Measurements from ENCODE around the gene RPS14. TPM values are rescaled to one million over a fixed set of nuclear protein-coding genes. Genes with fewer than 3 reads are reported as not detected.
"Not testable (repeated sequence)": the region's sequence is repeated elsewhere in the genome, so short reads cannot be mapped to it uniquely, and the experiment has no call there.

Gene RPS14
- total RNA-seq, 1 donor from 2014 or later, result 1,931 TPM

GRCh38 chr5:150447188-150447587, 2.4 kb downstream of the RPS14 start:
- intact Hi-C loops (cut with micrococcal nuclease), result loop anchor here (5.0 kb wide), 1 partner anchor 805 kb away; the partner anchor contains the start of gene GM2A

DNA sequence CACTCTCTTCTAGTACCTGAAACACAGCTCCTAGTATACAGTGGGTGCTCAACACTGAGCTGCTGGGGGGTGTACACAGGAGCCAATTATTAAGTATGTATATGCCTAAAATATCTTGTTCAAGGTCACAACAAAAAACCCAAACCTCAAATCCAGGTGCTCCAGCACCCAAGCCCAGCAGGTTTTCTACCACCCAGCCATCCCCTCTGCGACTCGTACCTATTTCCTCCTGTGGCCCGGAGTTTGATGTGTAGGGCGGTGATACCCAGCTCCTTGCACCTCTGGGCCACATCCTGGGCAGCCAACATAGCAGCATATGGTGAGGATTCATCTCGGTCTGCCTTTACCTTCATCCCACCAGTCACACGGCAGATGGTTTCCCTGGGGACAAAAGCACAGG, 3.0 kb downstream of the RPS14 start:
- intact Hi-C loops (cut with micrococcal nuclease), result loop anchor here (5.0 kb wide), 1 partner anchor 806 kb away; the partner anchor contains the start of gene GM2A

DNA sequence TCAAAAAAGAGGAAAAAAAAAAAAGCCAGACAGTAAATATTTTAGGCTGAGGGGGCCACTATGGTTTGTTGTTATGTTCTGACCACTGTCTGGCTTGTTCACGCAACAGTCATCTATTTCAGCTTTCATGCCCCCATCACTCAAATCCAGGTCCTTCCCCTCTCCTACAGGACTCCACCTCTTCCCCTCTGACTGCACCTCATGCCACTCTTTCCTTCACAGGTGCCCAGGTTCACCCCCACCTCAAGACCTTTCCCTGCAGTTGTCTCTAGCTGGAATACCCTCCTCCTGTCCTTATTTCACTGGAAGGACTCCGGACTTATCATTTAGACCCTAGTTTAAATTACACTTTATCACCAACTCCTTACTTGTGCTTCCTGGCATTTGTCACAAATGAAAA, 3.5 kb downstream of the RPS14 start:
- intact Hi-C loops (cut with micrococcal nuclease), result loop anchor here (5.0 kb wide), 1 partner anchor 806 kb away; the partner anchor contains the start of gene GM2A

GRCh38 chr5:150444770-150445169, 4.8 kb downstream of the RPS14 start:
- intact Hi-C loops (cut with micrococcal nuclease), result loop anchor here (5.0 kb wide), 1 partner anchor 808 kb away; the partner anchor contains the start of gene GM2A

DNA sequence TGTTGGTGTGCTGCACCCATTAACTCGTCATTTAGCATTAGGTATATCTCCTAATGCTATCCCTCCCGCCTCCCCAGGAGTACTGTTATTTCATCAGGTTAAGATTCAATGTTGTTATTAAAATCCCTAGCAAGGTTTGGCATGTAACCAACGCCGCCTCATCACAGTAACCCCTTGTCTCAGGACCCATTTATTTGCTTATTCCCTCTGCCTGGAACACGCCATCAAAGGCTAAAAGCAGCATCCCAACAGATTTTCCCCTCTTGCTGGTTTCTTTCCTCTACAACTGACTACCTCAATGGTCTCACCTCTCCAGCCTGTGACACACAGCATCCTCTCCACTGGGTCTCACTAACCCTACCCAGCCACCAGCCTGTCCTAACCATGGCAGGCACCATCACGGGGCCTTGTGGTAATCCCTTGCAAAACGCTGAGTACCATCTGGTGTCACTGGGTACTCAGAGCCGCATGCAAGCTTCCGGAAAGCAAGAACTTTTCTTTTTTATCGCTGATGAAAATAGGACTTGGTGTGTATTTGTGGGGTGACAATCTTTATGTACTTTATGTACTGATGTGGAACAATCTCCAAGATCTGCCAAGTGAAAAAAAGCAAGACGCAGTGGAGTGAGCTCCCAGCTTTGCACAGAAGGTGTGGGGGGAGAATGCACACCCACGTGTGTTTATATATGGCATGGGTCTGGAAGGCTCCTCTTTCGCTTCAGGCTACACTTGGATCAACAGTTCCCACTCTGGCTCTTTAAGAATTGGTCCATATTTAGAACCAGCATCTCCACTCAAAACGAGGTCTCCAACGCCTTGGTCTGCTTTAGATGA, 6.1 kb downstream of the RPS14 start:
- intact Hi-C loops (cut with micrococcal nuclease), result no loop called here

DNA sequence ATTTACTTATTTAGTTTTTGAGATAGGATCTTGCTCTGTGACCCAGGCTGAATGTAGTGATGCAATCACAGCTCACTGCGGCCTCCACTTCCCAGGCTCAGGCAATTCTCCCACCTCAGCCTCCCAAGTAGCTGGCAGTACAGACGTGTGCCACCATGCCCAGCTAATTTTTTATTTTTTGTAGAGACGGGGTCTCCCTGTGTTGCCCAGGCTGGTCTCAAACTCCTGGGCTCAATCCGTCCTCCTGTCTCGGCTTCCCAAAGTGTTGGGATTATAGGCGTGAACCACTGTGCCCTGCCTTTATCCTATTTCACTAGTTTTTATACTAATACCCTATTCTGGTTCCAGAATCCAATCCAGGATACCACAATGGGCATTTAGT, 6.8 kb downstream of the RPS14 start:
- intact Hi-C loops (cut with micrococcal nuclease), result no loop called here

DNA sequence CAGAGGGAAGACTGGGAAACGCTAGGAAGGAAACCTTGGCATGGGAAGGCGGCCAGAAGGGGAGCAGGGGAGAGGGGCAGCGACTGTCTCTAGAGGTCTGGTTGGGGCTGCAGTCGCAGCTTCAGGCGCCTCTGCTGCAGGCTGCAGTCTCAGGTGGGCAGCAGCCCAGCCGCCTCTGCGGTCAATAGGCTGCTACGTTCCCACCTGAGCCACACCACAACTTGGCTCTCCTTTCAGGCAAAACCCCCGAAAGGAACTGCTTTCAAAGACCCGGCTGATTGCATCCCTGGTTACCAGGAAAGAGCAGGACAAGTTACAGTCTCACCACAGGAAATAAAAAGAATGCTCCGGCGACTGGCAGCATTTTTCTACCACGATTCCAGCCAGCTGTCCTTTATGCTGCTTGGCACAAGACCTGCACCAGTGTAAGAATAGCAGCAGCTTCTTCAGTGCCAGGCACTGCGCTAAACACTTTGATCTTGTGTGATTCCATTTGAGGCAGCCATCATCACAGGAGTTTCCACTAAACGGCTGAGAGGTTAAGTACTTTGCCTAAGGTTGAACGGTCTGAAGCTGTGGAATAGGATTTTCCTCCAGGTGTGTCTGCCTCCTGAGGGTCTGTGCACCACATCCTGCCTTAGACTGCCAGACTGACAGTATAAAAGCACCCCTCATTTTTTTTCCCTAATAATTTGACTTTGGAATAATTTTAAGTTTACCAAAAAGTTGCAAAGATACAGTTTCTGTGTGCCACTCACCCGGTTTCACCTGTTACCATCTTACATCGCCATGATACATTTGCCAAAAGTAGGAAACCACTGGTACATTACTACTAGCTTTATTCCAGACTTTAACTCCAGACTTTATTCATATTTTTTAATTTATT, 7.5 kb downstream of the RPS14 start:
- intact Hi-C loops (cut with micrococcal nuclease), result no loop called here

GRCh38 chr5:150440948-150441812, 8.4 kb downstream of the RPS14 start:
- intact Hi-C loops (cut with micrococcal nuclease), result no loop called here

- intact Hi-C loops (cut with micrococcal nuclease), result no loop called here
These were observed 10.5 kb downstream of the RPS14 start for GRCh38 chr5:150438873-150439546.

DNA sequence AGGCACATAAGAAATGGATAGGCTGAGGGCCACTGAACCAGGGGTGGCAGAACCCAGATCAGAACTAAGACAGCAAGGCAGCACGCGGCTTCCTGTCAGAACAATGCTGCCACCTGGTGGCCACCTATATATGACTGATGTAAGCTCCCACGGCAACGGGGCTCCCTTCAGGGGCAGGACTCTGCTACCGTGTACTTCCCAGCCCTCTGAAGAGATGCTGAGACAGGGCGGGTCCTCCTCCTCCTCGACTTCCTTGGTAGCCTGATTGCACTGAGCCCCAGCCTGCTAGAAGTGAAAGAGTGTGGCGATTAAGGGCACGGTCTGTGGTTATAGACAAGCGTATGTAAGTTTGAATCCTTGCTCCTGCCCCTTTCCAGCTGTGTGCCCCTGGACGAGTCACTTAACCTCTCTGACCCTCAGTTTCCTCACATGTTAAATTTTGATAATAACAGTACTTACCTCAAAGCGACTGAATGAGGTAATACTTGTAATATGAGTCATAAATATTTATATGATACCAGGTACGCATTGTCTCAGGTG, 13.3 kb downstream of the RPS14 start:
- intact Hi-C loops (cut with micrococcal nuclease), result loop anchor here (1.0 to 2.0 kb wide), 9 partner anchors 13 to 435 kb away; partner anchors contain the start of genes CD74, HMGXB3, RPS14 and TCOF1

GRCh38 chr5:150434464-150434863, 15.1 kb downstream of the RPS14 start:
- intact Hi-C loops (cut with micrococcal nuclease), result no loop called here

DNA sequence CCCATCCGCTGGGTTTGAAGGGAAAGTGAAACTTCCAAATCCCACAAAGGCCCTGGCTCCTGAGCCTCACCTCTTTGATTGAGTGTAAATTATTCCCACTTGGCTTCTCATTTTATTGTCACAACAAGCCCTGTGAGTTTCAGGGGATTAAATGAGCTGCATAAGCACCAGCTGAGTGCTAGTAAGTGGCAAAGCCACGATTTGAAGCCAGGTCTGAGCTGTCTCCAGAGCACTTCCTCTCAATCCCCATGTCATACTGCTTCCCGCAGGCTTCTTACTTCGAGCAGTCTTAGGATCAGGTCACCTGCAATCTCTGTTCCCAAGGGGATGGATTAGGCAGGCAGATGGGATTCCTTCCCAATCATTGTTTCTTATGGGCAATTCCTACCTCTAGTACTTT, 18.0 kb downstream of the RPS14 start:
- intact Hi-C loops (cut with micrococcal nuclease), result no loop called here

- intact Hi-C loops (cut with micrococcal nuclease), result no loop called here
These were observed 18.5 kb downstream of the RPS14 start for GRCh38 chr5:150431048-150431447.

GRCh38 chr5:150429410-150429873, 20.1 kb downstream of the RPS14 start:
- intact Hi-C loops (cut with micrococcal nuclease), result no loop called here

DNA sequence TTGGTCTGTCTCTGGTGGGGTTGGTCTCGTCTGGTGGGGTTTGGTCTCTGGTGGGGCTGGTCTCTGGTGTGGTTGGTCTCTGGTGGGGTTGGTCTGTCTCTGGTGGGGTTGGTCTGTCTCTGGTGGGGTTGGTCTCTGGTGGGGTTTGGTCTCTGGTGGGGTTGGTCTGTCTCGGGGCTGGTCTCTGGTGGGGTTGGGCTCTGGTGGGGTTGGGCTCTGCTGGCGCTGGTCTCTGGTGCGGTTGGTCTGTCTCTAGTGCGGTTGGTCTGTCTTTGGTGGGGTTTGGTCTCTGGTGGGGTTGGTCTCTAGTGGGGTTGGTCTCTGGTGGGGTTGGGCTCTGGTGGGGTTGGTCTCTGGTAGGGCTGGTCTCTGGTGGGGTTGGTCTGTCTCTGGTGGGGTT, 20.6 kb downstream of the RPS14 start:
- intact Hi-C loops (cut with micrococcal nuclease), result no loop called here

GRCh38 chr5:150428106-150428876, 21.2 kb downstream of the RPS14 start:
- intact Hi-C loops (cut with micrococcal nuclease), result no loop called here

- intact Hi-C loops (cut with micrococcal nuclease), result not testable (repeated sequence)
These were observed 23.4 kb downstream of the RPS14 start for GRCh38 chr5:150426165-150426564.

GRCh38 chr5:150422758-150423157, 26.8 kb downstream of the RPS14 start:
- intact Hi-C loops (cut with micrococcal nuclease), result no loop called here

GRCh38 chr5:150422075-150422474, 27.5 kb downstream of the RPS14 start:
- intact Hi-C loops (cut with micrococcal nuclease), result no loop called here
